NAMALWA (cell line): ENCODE results near the gene PRKCG.

Source experiments
- DNase-seq: peaks from one replicate; pipeline ENCODE4 v3.0.0-alpha.2; 2015; ENCODE audit warnings: low spot score

The PRKCG gene

DNA sequence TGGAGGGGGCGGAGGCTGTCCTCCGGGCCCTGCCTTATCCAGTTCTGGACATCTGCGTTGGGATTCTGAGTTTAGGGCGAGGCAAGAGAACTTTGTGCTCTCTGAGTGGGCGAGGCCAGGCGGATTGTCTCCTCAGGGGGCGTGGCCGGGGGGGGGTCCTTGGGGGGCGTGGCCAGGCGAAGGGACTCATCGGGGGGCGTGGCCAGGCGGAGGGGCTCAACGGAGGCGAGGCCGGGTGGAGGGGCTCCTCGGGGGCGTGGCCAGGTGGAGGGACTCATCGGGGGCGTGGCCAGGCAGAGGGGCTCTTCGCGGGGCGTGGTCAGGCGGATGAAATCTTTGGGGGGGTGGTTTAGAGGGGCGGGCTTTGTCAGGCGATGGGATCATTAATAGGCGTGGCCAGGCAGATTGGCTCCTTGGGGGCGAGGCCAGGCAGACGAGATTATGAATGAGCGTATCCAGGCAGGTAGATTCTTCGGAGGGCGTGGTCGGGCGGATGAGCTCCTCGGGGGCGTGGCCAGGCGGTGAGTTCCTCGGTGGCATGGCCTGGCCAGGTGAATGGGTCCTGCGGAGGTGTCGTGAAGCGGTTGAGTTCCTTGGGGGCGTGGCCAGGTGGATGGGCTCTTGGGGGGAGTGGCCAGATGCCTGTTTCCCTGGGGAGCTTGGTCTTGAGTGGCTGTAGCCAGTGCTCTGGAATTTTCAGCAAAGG lies 16.8 kb downstream of the PRKCG start:
- peak; percentile 73 for DNase-seq

DNA sequence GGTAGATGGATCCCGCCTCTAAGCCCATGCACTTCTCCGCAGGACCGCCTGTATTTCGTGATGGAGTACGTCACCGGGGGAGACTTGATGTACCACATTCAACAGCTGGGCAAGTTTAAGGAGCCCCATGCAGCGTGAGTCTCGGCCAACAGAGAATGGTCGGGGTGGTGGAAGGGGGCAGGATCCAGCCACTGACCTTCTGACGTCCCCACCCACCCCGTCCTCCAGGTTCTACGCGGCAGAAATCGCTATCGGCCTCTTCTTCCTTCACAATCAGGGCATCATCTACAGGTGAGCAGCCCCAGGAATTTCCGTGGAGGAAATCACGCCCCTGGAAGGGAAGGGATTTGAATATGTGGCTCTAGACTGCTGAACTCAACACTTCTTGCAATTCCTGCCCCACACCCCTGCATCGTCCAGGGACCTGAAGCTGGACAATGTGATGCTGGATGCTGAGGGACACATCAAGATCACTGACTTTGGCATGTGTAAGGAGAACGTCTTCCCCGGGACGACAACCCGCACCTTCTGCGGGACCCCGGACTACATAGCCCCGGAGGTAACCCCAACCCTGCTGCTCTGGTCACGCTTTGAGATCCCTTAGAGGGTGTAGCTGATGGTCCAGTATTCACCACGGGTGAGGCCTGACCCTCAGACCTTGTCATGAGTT lies 18.3 kb downstream of the PRKCG start:
- DNase-seq = no peak

DNA sequence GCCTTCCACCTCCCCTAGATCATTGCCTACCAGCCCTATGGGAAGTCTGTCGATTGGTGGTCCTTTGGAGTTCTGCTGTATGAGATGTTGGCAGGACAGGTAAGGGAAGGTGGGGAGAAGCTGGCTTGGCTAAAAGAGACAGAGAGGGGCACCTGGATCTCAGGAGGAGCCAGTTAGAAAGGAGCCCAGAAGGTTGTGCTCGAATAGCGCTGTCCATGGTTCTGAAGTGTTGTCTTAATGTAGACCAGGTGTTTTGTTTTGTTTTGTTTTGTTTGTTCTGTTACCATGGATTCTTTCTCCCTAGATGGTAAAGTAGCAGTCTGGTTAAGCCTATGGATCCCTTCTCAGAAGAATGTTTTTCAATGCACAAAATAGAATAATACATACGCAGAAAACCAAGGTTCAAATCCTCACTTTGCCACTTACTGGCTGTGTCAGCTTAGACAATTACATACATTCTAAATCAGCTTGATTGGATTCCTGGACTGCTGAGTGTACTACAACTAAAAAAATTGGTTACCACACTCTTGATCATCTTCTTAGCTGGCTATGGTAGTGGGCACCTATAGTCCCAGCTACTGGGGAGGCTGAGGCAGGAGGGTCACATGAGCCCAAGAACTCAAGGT lies 21.2 kb downstream of the PRKCG start:
- DNase-seq = peak; percentile 81

DNA sequence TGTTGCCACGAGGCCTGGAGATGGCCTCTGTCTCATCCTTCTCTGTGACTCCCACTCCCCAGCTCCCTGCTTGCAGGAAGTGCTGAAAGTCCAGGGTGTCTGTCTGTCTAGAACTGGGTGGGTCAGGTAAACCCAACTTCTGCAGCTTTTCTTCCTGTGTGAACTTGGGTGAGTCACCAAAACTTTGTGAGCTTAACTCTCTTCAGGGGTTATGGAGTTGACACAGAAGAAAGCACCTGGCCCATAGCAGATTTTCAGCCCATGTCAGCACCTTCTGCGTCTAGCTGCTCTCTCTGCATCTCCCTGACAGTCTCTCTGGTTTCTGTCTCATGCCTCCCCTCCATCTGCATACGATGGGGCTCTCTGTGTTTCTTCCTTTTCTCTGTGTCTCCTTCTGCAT lies 22.9 kb downstream of the PRKCG start:
- peak; percentile 36 for DNase-seq

DNA sequence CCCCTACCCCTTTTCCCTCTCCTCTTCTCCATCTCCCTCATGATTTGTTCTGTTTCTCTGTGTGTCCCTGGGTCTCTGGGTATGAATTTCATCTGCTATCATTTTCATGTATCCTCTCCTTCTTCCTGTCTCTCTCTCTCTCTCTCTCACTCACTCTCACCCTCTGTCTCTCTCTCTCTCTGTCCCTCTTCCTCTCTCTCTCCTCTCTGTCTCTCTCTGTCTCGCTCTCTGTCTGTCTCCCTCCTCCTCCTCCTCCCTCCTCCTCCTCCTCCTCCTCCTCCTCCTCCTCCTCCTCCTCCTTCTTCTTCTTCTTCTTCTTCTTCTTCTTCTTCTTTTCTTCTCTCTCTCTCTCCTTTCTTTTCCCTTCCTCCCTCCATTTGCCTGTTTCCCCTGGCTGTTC lies 23.8 kb downstream of the PRKCG start:
- no peak for DNase-seq

DNA sequence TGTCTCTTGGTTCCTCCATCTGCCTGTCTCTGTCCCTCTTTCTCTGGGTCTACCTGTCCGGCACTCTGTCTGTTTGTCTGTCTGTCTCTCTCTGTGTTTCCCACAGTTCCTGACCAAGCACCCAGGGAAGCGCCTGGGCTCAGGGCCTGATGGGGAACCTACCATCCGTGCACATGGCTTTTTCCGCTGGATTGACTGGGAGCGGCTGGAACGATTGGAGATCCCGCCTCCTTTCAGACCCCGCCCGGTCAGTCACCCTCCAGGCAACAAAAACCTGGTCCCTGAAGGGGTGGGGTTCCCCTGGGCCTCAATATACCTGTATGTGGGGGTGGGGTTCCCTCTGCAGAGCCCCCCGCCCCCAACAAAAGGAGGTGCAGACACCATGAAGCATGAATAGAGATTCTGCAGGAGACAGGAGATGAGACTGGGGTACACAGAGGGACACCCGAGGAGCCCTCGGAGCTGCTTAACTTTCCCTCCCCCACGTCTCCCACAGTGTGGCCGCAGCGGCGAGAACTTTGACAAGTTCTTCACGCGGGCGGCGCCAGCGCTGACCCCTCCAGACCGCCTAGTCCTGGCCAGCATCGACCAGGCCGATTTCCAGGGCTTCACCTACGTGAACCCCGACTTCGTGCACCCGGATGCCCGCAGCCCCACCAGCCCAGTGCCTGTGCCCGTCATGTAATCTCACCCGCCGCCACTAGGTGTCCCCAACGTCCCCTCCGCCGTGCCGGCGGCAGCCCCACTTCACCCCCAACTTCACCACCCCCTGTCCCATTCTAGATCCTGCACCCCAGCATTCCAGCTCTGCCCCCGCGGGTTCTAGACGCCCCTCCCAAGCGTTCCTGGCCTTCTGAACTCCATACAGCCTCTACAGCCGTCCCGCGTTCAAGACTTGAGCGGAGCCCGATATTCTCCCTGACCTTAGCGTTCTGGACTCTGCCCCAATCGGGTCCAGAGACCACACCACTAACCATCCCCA lies 24.5 kb downstream of the PRKCG start:
- peak; percentile 59 for DNase-seq

DNA sequence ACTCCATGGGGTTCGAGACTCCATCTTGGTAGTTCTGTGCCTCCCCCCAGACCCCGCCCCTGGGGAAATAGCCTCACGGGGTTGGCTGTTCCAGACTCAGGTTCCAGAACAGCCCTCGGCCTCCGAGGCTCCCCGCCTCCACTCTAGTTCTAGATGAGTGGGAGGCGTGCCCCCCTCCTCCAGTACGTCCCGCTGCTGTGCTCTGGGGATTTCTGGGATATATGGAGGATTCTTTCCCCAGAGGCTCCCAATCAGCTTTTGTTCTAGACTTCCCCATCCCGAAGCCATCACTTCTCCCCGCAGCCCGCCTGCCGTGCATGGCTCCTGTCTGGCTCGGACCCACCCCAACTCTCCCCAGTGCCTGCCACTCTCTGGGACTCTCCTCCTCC lies 25.2 kb downstream of the PRKCG start:
- no peak for DNase-seq

DNA sequence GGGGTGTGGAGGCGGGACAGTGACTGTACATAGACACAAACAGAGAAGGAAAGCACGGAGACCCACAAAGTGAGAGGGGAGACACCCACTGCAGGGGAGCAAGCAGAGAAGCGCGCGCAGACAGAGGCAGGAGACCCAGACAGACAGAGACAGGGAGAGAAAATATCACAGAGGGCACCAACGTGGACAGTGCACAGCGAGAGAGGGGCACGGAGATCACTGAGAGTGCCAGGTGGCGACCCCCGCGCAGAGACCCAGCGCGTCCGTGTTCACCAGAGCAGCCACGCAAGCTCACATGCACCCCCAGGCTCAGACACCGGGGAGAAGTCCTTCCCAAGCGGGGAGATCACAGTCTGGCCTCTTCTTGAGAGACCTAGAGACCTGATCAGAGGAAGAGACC lies 25.7 kb downstream of the PRKCG start:
- no peak for DNase-seq

DNA sequence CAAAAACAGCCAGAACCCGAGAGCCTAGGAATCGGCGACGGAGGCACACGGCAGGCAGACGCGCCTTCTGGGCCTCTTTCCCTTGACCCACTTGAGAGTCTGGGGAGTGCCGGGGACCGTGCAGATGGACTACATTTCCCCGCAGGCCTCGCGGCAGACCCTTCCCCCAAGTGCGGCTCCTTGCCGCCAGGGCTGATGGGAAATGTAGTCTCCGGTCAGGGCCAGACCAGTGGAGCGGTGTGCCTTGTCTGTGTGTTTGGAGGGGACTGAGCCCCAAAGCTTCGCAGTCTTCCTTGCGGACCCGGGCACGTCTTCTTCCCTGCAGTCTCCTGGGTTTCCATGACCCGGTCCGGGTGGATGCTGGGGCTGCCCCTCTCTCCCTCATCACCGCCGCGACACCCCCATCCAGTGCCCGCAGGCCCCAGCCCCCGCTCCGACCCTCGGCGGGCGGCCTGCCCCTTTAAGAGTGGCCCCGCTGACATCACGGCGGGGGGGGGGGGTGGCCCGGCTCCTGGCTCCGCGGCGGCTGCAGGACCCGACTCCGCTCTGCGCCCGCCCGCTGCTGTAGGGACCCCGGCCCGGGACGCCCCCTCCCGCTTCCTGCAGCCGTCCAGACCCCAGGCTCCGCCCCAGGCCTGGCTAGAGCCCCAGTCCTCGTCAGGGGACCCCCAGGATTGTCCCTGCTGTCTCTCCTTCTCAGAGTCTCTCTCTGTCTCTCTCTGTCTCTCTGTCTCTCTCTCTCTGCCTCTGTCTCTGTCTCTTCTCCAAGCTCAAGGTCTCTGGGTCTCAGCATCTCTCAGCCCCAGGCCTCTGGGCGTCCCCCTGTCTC lies 26.3 kb downstream of the PRKCG start:
- DNase-seq = peak; percentile 65

DNA sequence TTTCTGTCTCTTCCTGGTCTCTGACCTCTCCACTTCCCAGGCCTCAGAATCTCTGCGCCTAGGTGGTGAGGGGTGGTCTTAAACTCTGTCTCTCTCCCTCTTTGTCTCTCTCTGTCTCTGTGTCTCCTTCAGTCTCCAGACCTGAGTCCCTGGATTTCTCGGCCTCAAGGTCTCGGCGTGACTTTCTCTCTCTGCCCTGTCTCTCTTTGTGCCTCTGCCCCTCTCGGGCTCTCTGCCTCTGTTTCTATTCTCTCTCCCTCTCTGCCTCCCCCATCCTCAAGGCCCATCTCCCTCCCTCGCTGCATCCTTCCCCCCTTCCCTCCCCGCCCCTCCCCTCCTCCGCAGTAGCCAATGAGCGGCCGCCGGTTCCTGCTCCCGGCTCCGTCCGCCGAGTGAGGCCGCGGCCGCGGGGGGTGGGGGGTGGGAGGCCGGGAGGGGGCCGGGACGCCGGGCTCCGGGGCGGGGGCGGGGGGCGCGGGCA lies 27.0 kb downstream of the PRKCG start, which contains the start of gene CACNG7:
Gene CACNG7, plus strand, starts transcription at position 344 of the 481 bp plus-strand sequence. CDS start 3,554 bp downstream, outside the sequence.
- no peak for DNase-seq

DNA sequence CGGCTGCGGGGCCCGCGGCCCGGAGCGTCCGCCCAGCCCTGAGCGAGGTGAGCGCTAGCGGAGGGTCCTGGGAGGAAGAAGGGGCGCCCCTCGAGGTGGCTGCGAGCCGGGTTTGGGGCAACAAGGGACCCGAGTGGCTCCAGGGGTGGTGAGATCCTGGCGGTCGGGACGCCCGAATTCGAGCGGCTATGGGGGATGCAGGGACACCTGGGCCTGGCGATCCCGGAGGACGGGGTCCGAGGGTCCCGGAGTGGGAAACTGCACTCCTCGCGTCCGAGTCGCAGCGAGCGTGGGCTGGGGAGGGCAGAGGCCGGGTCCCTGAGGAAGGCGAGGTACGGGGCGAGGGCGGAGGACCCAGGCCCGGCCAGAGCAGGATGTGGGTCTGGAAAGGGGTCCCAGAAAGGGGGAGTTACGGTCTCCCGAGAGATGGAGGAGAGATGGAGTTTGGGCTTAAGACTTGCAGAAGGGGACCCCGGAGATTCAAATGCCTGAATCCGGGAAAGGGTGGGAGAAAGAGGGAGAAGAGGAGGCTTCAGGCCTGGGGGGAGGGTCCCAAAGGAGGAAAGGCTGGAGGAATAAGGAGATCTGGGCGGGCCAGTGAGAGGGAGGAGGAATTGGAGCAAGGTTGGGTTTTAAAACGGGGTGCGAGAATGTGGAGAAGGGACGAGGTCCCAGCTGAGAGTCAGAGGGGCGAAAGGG lies 27.6 kb downstream of the PRKCG start:
- no peak for DNase-seq

DNA sequence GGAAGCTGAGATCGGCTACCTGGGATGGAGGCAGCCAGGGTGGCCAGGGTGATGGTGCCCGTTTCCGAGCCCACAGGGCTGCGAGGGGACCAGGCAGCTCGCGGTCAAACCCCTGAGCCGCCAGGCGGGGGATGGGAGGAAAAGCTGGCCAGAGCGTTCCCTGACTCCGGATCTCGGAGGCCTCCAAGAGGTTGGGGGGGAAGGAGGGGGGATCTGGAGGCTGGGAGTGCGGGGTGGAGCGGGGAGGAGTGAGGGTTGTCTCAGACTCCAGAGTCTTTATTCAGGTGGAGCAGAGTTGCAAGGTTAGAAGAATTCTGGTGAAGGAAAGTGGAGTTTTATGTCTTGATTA lies 28.1 kb downstream of the PRKCG start:
- no peak for DNase-seq

DNA sequence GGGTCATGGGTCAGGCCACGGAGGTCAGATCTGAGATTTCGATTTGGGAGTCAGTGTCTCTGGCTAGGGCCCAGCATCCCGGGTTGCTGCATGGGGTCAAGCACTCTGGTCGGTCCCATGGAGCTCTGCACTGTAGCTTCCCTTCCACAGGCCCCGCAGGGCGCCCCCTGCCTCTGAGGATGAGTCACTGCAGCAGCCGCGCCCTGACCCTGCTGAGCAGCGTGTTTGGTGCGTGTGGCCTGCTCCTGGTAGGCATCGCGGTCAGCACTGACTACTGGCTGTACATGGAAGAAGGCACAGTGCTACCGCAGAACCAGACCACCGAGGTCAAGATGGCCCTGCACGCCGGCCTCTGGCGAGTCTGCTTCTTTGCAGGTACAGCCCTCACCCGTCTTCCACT lies 30.7 kb downstream of the PRKCG start:
- no peak for DNase-seq

DNA sequence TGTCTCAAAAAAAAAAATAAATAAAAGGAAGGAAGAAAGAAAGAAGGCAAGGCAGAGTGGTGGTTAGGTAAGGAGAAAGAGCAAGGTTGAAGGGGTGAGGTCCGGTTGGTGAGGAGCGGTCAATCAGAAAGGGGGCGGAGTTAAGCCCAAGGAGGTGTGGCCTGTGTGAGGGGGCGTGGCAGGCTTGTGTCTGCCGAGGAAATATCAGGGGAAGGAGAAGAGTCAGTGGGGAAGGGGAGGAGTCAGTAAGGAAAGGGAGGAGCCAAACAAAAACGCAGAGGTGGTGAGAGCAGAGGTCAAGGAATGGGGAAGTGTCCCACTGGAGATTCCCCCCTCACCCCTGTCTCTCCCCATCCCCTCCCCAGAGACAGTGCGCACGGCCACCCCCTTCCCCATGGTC lies 33.0 kb downstream of the PRKCG start:
- peak; percentile 34 for DNase-seq

DNA sequence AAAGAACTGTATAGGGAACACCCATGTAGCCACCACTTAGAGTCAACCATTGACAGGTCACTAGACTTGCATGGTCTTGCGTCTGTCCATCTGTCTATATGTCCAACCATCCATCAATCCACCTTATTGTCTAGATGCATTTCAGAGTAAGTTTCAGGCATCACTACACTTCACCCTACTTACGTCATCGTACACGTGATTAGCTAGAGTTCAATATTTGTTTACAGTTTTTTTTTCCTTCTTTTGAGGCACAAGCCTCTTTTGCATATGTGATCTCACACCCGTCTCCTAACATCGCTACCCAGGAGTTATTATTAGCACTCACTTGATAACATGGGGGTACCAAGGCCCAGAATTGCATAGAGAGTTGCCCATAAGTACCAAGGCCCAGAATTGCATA lies 34.0 kb downstream of the PRKCG start:
- peak; percentile 78 for DNase-seq

DNA sequence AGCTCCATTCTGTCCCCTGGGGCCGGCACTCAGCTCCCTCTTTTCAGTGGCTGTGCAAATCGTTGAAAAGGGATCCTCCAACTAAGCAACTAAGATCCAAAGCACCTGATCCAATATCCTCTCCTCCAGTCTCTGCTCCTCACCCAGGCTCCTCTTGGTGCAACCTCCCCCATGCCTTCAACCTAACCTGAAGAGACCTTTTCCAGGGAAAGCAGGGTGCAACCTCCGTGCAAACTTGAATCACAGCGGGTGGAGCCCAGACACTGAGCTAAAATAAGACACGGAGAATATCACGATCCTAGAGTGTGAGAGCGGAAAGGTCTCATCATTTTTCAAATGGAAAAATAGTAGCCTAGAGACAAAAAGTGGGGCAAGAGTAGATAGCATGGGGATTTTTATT lies 35.4 kb downstream of the PRKCG start:
- no peak for DNase-seq

DNA sequence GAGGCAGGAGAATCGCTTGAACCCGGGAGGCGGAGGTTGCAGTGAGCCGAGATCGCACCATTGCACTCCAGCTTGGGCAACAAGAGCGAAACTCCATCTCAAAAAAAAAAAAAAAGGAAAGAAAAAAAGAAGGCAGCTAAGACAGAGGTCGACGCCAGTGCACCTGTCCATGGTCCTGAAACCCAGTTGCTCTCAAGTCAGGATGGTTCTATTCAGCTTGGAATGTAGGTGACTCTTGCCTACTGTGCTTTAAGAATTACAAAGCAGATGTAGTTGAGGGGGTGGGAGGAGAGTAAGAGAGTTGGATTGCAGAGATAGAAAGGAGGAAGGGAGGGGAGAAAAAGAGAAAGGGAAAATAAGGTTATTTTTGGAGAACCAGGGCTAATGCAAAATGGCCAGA lies 45.7 kb downstream of the PRKCG start:
- DNase-seq = peak; percentile 59

DNA sequence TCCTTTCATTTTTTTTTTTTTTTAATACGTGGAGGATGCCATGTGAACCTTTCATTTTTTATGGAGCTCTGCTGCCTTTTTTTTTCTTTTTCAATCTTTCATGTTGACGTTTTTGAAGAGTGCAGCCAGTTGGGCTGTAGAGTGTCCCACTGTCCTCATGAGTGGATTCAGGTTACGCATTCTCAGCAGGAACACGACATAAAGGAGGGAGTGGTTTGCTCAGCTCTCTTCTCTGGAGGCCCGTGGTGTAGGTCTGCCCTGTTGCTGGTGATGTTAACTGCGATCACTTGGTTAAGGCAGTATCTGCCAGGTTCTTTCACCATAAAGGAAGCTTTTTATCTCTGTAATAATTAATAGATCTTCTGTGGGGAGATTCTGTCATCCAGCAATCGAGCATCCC lies 54.0 kb downstream of the PRKCG start:
- no peak for DNase-seq

DNA sequence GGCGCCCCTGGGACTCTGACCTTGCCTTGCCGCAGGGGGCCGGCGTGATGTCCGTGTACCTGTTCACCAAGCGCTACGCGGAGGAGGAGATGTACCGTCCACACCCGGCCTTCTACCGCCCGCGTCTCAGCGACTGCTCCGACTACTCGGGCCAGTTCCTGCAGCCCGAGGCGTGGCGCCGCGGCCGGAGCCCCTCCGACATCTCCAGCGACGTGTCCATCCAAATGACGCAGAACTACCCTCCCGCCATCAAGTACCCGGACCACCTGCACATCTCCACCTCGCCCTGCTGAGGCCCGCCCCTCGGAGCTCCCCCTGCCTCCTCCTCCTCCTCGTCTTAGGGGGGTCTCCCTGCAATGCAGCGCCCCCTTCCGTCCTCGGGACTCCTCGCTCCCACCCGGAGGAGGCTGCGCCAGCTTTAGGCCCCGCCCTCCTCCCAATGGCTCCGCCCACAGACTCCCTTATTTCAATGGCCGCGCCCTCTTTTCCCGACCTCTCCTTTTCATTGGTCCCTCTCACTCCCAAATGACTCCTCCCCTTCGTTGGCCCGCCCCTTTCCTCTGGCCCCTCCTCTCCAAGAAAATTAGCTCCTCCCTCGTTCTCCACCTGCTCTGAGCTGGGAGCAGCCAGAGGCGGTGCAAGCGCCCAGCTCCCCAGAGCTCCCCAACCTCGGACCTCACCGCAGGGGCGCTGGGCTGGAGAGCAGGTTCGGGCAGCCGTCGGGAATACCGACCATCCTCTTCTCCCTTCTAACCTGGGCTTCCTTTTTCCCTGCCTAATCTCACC lies 60.2 kb downstream of the PRKCG start:
- peak; percentile 62 for DNase-seq

DNA sequence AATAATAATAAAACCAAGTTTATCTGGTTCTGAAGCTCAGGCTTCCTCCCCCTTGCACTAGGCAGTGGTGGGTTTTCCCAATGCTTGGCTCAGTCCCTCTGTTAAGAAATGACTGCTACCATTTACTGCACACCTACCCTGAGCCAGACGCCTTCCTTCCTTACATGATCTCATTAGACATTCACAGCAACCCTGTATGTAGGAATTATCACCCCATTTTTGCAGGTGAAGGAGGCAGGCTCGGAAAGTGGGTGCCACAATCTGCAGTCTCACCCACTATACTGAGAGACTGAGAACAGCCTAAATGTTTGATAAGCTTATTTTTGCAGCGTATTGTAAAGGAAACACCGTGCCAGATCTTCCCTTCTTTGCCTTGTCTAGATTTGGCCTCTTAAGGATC lies 62.4 kb downstream of the PRKCG start:
- no peak for DNase-seq
